HG03159 (cell line): ENCODE results near the gene ARHGAP33.

Source experiments
- ATAC-seq: cut with Tn5 transposase; IDR thresholded peaks from one replicate; pipeline ENCODE4 v1.9.1; 2021; ENCODE audit warnings: mild to moderate bottlenecking, moderate library complexity; ENCODE audit not compliant: unreplicated experiment

Gene ARHGAP33

DNA sequence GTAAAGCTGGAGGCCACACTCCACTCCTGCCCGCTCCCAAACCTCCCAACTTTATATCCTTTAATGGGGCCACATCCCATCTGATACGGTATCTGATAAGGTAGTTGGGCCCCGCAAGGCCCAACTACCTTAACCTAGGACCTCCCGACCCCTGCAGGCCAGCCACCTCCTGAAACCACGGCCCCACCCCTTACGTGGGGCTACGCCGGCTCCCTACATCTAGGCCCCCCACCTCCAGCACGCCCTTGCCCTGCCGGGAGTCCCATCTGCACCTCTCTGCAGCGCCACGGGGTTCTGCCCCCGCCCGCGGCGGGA is 35.3 kb upstream of the ARHGAP33 start:
- peak; percentile 3 for ATAC-seq

DNA sequence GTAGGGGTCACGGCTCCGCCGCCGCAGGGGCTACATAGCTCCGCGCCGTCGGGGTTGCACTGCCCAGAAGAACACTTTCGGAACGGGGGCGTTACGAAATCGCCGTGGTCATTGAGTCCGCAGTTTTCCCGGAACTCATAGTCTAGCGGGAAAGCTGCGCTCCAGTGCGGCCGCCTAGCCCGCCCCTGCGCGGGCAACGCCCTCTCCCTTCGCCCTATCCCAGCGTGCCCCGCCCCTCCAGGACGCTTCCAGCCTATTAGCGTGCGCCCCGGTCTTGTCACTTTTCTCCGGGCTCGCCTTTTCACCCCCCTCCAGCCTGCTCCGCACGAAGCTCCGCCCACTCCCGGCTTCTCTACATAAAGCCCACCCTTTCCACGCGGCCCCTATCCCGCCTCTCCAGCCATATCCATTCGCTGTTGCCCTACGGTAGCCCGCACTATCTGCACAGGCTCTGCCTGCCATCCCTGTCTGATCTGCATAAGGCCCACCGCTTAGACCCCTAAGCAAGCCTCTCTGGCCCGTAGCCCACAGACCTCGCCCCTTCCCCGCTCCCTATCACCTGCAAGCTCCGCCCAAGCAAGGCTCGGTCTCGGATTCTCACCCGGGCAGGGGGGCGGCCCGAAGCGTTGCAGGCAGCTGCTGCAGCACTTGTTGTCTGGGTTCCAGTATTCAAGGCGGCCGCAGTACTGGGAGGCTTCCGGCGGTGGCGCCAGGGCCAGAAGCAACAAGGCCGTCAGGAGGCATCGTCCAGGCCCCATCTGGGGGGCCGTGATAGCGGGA is 34.8 kb upstream of the ARHGAP33 start:
- ATAC-seq = peak; percentile 58

GRCh38 chr19:35741203-35741515 is 34.2 kb upstream of the ARHGAP33 start:
- ATAC-seq = no peak

DNA sequence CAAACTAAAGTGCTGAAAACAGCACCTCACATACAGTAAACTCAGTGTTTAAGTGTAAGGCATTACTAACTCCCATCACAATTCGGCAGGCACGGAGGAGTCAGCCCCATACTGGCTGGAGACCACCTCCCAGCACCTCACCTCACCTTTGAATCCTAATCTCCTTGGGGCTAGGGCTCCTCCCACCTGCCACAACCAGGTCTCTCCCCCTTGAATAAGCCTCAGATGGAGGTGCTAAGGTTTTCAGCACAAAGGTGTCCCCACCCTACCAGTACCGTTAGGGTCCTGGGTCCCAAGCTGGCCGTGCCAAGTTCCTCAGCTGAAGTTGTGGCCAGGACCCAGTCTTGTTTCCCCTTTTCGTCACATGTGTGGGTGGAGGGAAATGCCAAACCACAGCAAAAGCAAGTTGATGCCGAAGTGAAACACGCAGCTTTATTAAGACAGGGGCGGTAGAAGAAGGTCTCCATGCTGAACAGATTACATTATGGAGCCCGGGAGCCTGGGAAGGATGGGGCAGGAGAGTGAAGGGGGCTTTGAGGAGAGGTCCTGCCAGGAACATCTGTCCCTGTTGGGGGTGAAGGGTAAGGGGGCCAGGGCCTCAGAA is 33.1 kb upstream of the ARHGAP33 start, which contains the start of gene IGFLR1:
Gene IGFLR1, minus strand, starts transcription at position 332 of the 604 bp plus-strand sequence. CDS start 1,272 bp downstream, outside the sequence.
- ATAC-seq = no peak

GRCh38 chr19:35743640-35744429 is 31.5 kb upstream of the ARHGAP33 start:
- ATAC-seq = no peak

DNA sequence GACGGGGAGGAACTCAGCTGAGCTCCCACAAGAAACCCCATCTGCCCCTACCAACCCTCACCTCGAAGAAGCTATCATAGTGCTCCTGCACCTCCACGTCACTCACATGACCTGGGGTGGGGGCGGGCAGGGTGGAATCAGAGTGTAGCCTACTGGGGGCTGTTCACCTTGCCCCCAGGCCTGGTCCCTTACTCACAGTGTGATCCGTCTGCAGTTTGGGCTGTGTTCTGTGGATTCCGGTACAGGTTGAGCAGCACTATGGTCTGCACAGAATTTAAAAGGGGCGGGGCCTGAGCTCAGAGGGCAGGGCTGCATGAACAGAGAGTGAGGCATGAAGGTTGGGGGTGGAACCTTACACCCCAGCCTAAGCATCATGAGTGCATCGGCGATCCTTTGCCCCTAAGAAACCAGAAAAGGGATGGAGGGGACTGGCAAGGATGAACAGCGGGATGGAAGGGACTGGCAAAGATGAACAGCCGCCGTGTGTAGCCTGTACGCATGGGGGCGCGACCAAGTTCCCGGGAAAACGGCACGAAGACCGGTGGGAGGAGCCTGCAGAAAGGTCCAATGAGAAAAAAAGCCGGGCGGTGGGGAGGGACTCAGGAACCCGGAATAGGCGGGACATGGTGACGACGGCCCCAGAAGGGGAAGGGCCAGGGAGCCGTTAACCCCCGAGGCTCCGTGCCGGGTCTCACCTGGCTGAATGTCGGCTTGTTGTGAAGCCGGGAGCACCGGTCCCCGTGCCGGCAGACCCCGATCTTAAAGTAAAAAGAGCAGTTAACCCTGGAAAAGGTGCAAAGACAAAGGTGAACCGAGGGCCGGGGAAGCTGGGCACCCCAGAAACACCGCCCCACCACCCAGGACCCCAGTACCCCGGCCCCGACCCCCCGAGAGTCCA is 30.7 kb upstream of the ARHGAP33 start:
- ATAC-seq = peak; percentile 36

GRCh38 chr19:35745328-35746086 is 29.9 kb upstream of the ARHGAP33 start, which contains the start of the genes PSENEN and U2AF1L4:
Gene PSENEN (plus strand): TSS chr19:35745651. CDS start chr19:35745931, 280 bp downstream.
Gene U2AF1L4 (minus strand): TSS chr19:35745418. CDS start chr19:35745391, 27 bp downstream.
- peak; percentile 42 for ATAC-seq

- ATAC-seq = no peak
Observed at GRCh38 chr19:35746087-35746462, 29.3 kb upstream of the ARHGAP33 start.

DNA sequence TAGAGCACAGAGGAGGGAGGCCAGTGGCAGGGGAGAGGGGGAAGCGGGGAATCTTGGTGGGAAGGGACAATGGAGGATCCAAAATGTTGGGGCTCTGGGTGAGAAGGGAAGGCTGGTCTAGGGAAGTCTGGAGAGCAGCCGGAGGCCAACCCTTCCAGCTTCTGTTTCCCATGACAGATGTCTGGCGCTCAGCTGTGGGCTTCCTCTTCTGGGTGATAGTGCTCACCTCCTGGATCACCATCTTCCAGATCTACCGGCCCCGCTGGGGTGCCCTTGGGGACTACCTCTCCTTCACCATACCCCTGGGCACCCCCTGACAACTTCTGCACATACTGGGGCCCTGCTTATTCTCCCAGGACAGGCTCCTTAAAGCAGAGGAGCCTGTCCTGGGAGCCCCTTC is 28.8 kb upstream of the ARHGAP33 start:
- ATAC-seq = no peak

DNA sequence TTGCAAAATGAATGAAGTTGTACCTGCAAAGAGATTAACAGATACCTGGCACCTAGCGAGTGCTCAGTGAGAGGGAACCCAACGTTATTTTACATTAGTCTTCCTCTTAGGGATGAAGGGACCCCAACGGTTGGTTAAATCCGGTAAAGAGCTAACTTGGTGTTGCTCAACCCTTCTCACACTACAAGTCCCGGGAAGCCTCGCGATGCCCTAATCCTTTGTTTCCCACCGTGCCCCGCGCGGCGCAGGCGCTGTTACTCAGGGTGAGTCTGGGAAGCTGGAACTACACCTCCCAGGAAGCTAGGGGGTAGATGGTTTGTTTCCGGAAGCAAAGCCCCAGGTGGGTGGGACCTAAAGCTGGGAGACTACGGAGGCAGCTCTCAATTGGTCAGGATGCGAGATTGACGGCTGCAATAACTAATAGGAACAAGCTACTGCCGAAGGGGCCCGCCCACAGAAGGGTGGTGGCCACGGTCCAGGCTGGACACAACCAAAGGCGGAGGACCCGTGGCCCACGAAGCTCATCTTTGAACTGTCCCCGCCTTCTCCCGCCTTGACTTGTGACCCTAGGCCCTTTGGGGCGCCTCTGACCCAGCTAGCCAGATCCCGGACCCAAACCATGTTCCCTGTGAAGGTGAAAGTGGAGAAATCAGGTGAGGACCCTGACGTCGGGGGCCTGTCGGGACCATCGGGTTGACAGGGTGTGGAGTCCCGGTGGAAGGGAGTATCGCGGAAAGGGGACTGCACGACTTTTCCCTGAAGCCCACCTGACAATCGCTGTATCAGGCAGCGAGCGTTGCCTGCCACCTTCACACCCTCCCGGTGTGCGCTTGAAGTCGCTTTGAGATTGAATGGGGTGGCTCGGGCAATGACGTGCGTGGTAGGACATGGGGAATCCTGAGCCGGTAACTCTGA is 27.0 kb upstream of the ARHGAP33 start, which contains the start of gene LIN37:
Gene LIN37, plus strand, starts transcription at position 471 of the 915 bp plus-strand sequence. Its CDS starts 149 bp downstream, at position 620.
- peak; percentile 61 for ATAC-seq

GRCh38 chr19:35750167-35750566 is 25.2 kb upstream of the ARHGAP33 start:
- ATAC-seq = no peak

DNA sequence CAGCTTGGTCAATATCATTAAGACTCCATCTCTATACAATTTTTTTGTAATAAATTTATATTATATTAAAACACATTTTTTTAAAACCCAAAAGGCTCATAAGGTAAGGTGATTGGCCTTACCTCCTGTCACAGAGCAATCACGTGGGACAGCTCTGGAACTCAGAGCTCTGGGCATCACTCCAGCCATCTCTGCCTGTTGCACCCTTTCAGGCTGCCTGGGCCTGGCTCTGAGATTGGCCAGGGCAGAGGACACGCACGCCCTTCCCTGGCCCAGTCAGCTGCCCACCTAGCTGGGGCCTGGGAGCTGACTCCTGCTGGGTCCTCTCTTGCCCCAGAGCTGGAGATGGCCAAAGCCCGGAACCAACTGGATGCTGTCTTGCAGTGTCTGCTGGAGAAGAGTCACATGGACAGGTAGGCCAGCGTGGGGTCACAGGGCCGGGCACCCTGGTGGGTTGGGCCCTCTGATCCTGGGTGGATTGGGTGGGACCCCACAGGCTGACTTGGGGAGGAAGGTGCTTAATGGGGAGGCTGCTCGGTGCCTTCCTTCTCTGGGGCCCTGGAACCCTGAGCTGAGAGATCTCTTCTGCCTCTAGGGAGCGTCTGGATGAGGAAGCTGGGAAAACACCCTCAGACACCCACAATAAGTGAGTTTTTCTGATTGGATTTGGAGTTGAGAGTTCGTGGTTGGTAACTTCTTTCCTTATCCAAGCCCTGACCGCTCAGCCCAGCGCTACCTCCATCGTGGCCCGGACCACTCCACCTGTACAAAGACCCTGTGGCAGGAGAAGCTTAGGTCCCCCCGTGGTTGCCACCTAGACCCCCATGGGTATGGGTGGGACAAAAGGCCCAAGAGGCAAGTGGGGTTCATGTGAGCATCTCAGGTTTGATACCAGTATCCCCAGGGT is 23.3 kb upstream of the ARHGAP33 start:
- no peak for ATAC-seq

DNA sequence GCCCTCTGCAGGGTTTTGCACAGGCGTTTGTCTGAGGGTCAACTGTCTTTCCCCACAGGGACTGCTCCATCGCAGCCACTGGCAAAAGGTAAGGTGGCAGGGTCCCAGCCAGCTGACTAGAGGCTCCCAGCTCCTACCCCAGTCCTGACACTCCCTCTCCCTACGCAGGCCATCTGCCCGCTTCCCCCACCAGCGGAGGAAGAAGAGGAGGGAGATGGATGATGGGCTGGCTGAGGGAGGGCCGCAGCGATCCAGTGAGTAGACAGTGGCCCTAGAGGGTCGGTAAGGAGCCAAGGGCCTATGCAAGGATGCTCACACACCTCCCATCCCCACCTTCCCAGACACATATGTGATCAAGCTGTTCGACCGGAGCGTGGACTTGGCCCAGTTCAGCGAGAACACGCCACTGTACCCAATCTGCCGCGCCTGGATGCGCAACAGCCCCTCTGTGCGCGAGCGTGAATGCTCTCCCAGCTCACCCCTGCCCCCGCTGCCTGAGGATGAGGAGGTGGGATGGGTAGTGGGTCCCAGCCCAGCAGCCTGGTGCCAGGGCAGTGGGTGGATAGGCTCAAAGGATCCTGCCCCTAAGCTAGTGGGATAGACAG is 22.5 kb upstream of the ARHGAP33 start:
- no peak for ATAC-seq

DNA sequence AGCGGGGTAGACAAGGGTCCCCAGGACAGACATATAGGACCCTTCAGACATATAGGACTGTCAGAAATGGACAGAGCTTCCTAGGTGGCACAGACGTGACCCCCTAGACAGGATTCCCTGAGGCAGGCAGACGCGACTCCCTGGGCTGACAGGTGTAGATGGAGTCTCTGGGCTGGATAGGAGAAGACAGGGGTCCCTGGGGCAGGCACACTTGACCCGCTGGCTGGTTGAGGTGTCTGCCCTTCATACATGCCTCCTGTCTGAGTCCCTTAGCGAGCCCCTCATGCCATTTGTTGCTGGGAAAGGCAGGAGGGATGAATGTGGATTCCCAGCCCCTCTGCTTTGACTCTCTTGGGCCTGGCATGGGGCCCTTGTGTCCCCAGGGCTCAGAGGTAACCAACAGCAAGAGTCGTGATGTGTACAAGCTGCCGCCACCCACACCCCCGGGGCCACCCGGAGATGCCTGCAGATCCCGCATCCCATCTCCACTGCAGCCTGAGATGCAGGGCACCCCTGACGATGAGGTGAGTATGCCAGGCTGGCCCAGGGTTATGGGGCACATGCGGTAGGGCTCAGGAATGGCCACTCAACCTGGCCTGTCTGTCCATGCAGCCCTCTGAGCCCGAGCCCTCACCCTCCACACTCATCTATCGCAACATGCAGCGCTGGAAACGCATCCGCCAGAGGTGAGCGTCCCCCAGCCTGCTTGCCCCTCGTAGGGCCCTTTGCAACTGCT is 21.6 kb upstream of the ARHGAP33 start:
- no peak for ATAC-seq

- no peak for ATAC-seq
Observed at GRCh38 chr19:35754370-35755130, 20.8 kb upstream of the ARHGAP33 start.

DNA sequence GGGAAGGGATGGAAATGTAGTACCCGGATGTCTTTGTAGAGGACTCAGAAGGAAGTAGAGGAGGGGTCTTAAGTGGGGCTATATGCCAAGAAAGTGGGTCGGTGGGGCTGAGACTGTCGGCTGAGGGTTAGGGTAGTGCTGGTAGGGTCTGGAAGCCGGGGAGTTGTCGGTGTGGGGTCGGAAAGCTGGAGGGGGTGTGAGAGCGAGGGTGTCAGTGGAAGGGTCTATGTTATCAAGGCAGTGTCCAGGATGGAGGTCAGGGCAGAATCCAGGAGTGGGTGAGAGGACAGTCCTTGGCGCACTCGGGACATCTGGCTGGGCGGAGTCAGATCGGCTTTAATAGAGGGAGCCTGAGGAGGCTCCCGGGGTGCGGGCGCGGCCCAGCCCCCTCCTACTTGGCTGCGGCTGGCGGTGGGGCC is 20.2 kb upstream of the ARHGAP33 start:
- ATAC-seq = no peak
